ENCODE results near the gene MTA3.

The MTA3 gene

GRCh38 chr2:42787424-42787787, 219.0 kb downstream of the MTA3 start:
- peak in 1 of 2 experiments; percentile 65 for DNase-seq (ENCODE audit: low read depth in 1 of 2, low spot score in 1 of 2)
- in situ Hi-C loops (cut with HindIII; ENCODE audit: low pct_unique_long_range_greater_than_20kb, low sequenced_read_pairs) = no loop called here
- TF ChIP-seq JUND (IDR thresholded peaks at IDR 0.05; ENCODE audit: low read depth) = no peak

DNA sequence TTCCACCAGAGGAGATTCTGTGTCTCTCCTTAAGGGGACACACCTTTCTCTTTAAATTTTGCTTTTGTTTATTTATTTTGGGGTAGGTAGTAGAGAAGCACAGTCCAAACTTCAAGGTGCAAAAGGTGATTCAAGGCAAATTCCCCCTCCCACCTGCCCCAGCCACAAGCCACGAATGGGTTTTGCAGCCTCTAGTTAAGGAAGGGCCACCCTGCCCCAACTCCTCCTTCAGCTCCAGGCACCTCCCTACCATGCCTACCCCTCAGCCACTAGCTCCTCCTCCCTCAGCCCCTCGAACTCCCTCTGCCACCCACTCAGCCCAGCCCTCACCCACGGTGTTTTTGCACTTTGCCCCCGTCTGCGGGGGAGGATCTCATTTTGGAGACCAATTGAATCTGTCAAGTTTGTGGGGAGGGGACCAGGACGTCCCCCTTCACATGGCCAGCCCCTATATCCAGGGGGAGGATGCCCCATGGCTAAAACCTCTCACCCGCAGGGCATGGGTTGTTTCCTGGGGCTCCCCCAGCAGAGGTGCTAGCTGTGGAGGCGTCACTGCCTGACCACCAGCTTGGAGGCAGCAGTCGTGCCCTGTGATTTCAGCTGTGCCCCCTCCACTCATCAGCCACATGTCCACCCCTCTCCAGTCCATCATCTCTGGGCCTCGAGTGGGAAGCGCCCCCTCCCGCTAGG, 219.5 kb downstream of the MTA3 start:
- in situ Hi-C loops (cut with HindIII; ENCODE audit: low pct_unique_long_range_greater_than_20kb, low sequenced_read_pairs) = no loop called here
- TF ChIP-seq JUND (IDR thresholded peaks at IDR 0.05; ENCODE audit: low read depth) = no peak
- no peak for DNase-seq (ENCODE audit: low read depth in 1 of 2, low spot score in 1 of 2)

- DNase-seq (ENCODE audit: low read depth in 1 of 2, low spot score in 1 of 2) = no peak
- TF ChIP-seq JUND (IDR thresholded peaks at IDR 0.05; ENCODE audit: low read depth) = no peak
- in situ Hi-C loops (cut with HindIII; ENCODE audit: low pct_unique_long_range_greater_than_20kb, low sequenced_read_pairs) = no loop called here
These were observed 220.0 kb downstream of the MTA3 start for GRCh38 chr2:42788478-42788793.

DNA sequence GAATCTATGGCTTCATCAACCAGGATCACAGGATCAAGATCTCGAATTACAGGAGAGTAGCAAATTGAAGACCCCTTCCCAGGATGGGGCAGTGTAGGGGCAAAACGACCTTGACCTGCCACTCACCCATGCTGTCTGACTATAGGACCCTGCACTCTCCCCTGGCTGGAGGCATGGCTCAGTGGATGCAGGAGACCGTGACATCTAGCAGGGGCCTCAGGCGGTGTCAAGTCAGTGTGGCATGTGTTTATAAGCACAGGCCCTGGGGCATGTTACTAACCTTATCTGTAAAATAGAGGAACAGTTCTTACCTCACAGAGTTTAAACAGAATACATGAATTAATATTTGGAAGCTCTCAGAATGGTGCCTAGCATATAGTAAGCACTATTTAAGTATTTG, 220.4 kb downstream of the MTA3 start:
- TF ChIP-seq JUND (IDR thresholded peaks at IDR 0.05; ENCODE audit: low read depth) = no peak
- in situ Hi-C loops (cut with HindIII; ENCODE audit: low pct_unique_long_range_greater_than_20kb, low sequenced_read_pairs) = no loop called here
- no peak for DNase-seq (ENCODE audit: low read depth in 1 of 2, low spot score in 1 of 2)

DNA sequence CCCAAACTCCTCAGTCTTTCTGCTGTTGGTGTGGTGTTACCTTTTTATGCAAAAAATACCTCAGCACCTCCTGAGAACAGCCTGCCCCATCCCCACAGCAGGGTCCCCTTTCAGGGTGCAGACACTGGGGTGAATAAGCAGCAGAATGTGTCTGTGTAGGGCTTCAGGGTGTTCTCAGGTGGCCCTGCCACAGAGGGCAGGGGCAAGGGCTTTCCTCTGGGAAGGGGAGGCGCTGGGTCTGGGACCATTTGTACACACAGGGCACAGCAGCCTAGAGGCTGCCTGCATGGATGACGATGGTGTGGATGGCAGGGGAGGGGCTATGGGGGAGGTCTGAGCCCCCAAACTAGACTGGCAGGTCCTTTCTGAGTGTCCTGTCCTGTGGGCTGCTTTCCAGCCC, 221.3 kb downstream of the MTA3 start:
- no peak for DNase-seq (ENCODE audit: low read depth in 1 of 2, low spot score in 1 of 2)
- in situ Hi-C loops (cut with HindIII; ENCODE audit: low pct_unique_long_range_greater_than_20kb, low sequenced_read_pairs) = no loop called here
- TF ChIP-seq JUND (IDR thresholded peaks at IDR 0.05; ENCODE audit: low read depth) = no peak

GRCh38 chr2:42791606-42792005, 223.2 kb downstream of the MTA3 start:
- no peak for DNase-seq (ENCODE audit: low read depth in 1 of 2, low spot score in 1 of 2)
- in situ Hi-C loops (cut with HindIII; ENCODE audit: low pct_unique_long_range_greater_than_20kb, low sequenced_read_pairs) = no loop called here
- TF ChIP-seq JUND (IDR thresholded peaks at IDR 0.05; ENCODE audit: low read depth) = no peak

DNA sequence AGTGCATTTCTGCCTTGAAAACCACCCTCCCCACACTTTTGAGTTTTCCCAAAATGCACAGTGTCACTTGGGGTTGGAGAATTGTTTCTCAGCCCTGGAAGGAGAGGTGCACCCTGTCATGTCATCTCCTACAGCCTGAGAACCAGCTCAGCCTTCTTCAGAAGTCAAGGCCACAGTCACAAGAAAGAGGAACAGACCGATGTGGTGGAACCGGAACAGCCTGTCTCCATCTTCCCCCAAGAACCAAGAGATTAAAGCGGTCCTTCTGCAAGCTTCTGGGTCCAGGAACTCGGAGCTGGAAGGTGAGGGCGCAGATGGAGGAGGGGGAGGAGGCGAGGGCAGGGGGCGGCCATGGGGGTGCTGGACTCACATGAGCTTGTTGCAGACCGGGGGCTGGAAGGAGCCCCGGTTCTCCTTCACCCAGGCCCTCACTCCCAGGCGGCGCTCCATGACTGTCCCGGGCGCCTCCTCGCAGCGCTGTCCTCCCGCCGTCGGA, 223.7 kb downstream of the MTA3 start:
- no peak for DNase-seq (ENCODE audit: low read depth in 1 of 2, low spot score in 1 of 2)
- in situ Hi-C loops (cut with HindIII; ENCODE audit: low pct_unique_long_range_greater_than_20kb, low sequenced_read_pairs) = no loop called here
- TF ChIP-seq JUND (IDR thresholded peaks at IDR 0.05; ENCODE audit: low read depth) = no peak

DNA sequence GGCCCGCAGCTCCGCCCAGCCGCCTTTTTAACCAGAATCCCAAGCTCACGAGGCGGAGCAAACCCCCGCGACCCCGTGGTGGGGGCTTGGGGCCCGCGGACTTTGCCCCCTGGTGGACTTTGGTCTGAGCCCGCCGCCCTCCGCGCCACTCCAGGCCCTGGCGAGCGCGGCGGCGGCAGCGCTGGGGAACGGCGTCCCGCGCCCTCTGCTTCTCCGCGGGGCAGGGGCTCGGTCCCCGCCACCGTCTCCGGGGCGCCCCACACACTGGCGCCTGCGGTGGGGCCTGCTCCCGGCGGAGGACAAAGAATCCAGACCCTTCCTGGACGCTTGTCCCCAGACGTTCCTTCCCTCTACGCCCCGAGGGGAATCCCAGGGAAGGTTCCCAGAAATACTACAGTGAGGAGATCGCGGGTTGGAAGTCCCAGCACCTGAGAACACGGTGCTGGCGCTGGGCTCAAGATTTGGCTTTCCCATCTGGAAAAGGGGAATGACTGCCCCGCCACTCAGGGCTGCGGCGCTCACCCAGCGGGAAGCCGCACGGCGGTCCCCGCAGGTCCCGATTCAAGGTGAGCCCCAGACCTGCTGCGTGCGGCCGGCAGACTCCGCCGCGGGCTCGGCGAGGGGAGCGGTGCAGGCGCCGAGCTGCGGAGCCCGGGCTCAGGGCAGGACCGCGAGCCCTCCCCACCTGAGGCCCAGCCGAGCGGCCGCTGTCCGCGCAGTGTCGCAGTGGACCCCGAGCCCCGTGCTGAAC, 224.3 kb downstream of the MTA3 start, which contains the start of gene HAAO:
HAAO (minus strand) TSS at position 1 of the 751 bp plus-strand sequence. CDS start 47 bp downstream, outside the sequence.
- no peak for DNase-seq (ENCODE audit: low read depth in 1 of 2, low spot score in 1 of 2)
- no peak for TF ChIP-seq JUND (IDR thresholded peaks at IDR 0.05; ENCODE audit: low read depth)
- in situ Hi-C loops (cut with HindIII; ENCODE audit: low pct_unique_long_range_greater_than_20kb, low sequenced_read_pairs) = no loop called here

DNA sequence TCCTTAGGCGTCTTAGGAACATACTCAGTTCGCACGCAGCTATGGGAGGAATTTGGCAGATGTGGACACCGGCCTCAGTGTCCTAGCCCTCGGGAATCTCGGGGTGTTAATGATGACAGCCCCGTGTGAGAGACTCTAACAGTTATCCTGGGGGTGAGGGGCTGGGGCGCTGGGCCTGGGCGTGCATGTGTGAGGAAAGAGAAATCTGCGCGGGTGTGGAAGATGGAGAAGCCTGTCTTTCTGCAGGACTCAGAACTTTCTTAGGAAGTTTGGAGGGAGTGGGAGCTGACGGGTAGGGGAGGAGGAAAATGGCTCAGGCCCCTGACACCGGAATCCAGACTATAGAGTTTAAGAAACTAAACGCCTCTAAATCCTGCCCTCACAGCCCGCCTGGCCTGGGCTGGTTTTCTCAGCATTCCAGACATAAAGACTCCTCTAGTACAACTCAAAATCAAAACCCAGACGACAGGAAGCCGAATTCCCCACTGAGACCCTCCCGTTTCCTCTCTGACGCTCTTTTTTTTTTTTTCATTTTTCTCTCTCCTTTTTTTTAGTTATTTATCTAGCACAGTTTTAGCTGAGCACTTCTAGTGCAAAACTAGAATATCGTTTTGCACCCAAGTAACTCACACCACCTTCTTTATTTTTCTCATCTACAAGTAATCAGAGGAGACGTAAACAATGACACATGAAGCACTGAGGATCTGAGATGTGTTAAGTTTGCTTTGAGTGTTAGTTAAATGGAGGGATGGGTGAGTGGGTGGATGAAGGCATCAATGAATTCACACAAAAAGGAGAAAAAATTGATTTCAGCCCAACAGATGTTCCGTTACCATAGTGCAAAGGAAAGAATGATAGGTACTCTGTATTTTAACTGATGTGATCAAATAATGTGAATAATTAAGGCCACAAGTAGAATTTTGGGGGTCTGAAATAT, 225.2 kb downstream of the MTA3 start:
- in situ Hi-C loops (cut with HindIII; ENCODE audit: low pct_unique_long_range_greater_than_20kb, low sequenced_read_pairs) = no loop called here
- no peak for TF ChIP-seq JUND (IDR thresholded peaks at IDR 0.05; ENCODE audit: low read depth)
- DNase-seq (ENCODE audit: low read depth in 1 of 2, low spot score in 1 of 2) = no peak

DNA sequence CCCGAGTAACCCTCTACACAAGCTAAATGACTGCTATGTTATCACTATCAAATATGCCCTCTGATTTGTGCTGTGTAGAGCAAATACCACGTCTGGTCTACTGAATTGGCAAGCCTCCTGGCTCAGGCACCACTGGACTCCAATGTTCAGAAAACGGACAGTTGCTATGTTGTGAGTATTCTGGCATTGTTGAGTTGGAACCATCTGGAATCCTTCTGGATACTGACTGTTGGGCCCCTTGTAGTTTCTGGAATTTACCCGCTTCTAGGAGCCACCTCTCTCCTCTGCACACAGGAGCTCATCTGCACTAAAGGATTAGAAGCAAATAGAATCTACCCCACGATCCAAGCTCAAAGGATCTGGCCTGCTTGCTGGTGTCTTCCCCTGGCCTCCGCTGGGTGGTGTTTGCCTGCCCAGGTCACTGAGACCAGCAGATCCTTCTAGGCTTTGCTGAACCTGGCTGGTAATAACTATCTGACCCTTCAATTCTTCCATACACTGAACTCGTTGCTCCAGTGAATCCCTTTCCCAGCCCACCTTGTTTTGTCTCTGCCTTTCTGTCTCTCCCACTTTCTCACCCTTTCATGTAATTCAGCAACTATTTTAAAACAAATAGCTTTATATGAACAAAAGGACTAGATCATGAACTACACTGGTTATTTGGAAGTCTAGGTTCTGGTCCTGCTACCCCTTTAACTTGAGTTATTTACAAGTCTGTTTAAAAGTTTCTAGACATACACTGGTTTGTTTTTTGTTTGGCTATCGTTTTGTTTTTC, 226.0 kb downstream of the MTA3 start:
- DNase-seq (ENCODE audit: low read depth in 1 of 2, low spot score in 1 of 2) = peak; percentile 44 to 70
- in situ Hi-C loops (cut with HindIII; ENCODE audit: low pct_unique_long_range_greater_than_20kb, low sequenced_read_pairs) = no loop called here
- no peak for TF ChIP-seq JUND (IDR thresholded peaks at IDR 0.05; ENCODE audit: low read depth)

- no peak for DNase-seq (ENCODE audit: low read depth in 1 of 2, low spot score in 1 of 2)
- TF ChIP-seq JUND (IDR thresholded peaks at IDR 0.05; ENCODE audit: low read depth) = no peak
- in situ Hi-C loops (cut with HindIII; ENCODE audit: low pct_unique_long_range_greater_than_20kb, low sequenced_read_pairs) = no loop called here
These were observed 226.8 kb downstream of the MTA3 start for GRCh38 chr2:42795275-42795674.

GRCh38 chr2:42795841-42796301, 227.4 kb downstream of the MTA3 start:
- in situ Hi-C loops (cut with HindIII; ENCODE audit: low pct_unique_long_range_greater_than_20kb, low sequenced_read_pairs) = no loop called here
- no peak for DNase-seq (ENCODE audit: low read depth in 1 of 2, low spot score in 1 of 2)
- TF ChIP-seq JUND (IDR thresholded peaks at IDR 0.05; ENCODE audit: low read depth) = no peak

All from T47D (cell line).